Left lung (tissue), 10 donors: ENCODE results near the gene MUC4. TPM values are rescaled to one million over a fixed set of nuclear protein-coding genes. Genes with fewer than 3 reads are reported as not detected.
"Not testable (repeated sequence)": the region's sequence is repeated elsewhere in the genome, so short reads cannot be mapped to it uniquely, and the experiment has no call there.

Source experiments
- ATAC-seq: fragments of 200-7000 bp; cut with Tn5 transposase; one replicate; pipeline ENCODE4 v1.9.1; 2020; ENCODE audit warnings: moderate library complexity
- DNase-seq, 4 donors: peaks; one replicate each; pipeline ENCODE4 v3.0.0-alpha.2; 2013 to 2020
- H3K27ac ChIP-seq, 2 donors: fragments of 200-600 bp; sonication (generic) in 1 of 2; one replicate each; pipeline versions ENCODE4 v1.5.0 to v1.8.0; 2020 to 2021
- H3K27me3 ChIP-seq, 2 donors: fragments of 200-600 bp; sonication (generic) in 1 of 2; one replicate each; pipeline versions ENCODE4 v1.5.0 to v1.8.0; 2020 to 2021
- H3K36me3 ChIP-seq, 2 donors: fragments of 200-600 bp; sonication (generic) in 1 of 2; one replicate each; pipeline versions ENCODE4 v1.5.0 to v1.8.0; 2020 to 2021
- H3K4me1 ChIP-seq, 2 donors: fragments of 200-600 bp; one replicate each; pipeline ENCODE4 v1.8.0; 2021
- H3K4me3 ChIP-seq, 2 donors: fragments of 200-600 bp; sonication (generic) in 1 of 2; one replicate each; pipeline versions ENCODE4 v1.5.0 to v1.8.0; 2020 to 2021; ENCODE audit warnings: mild to moderate bottlenecking in 1 of 2
- H3K9me3 ChIP-seq, 2 donors: fragments of 200-600 bp; sonication (generic) in 1 of 2; one replicate each; pipeline versions ENCODE4 v1.5.0 to v1.8.0; 2020 to 2021
- CTCF ChIP-seq, 2 donors: fragments of 200-600 bp; sonication (generic) in 1 of 2; IDR thresholded peaks; one replicate each; pipeline versions ENCODE4 v1.5.0 to v1.8.0; 2021; ENCODE audit warnings: antibody characterized with exemption in 2 of 2
- intact Hi-C, 2 donors: fragments of 100-400 bp; cut with DNase I; formaldehyde crosslinking; loops; one replicate each; pipeline versions ENCODE4 v1.11.2 to v1.14.2; 2022
- polyA plus RNA-seq, 6 donors: library from polyadenylated mRNA; unstranded; fragments of 120-200 nt; gene quantifications; one replicate each; pipeline ENCODE4 v1.2.1, GENCODE V29; 2013; ENCODE audit not compliant: insufficient read length in 6 of 6
- total RNA-seq, 2 donors: library from RNA; stranded (reverse); fragmentation: NEBNext Ultra II Directional; extraction: Animal tissue kit (Norgen Biotek cat#: 25700); gene quantifications; one replicate each; pipeline ENCODE4 v1.2.1, GENCODE V29; 2021
- donor health status: DM: no; HTN: yes; CAD: no.
- donor health status: DM: no; HTN: no; CAD: no.

The MUC4 gene
- total and polyA plus RNA-seq, 8 donors: 0.35 to 12.8 (median 1.5) TPM

GRCh38 chr3:195794708-195795107, 17.0 kb downstream of the MUC4 start:
- Histone ChIP-seq H3K27ac (no peak overlapping the region), H3K4me1 (no peaks in the 10 kb centered on the region), H3K36me3 (no peaks in the 10 kb centered on the region), H3K9me3 (no peaks in the 10 kb centered on the region), H3K27me3 (peaks cover 0 to 6% of the 10 kb centered on the region in 2 donors), H3K4me3 (no peak overlapping the region)
- intact Hi-C loops: no loop called here
- ATAC-seq (peak; percentile 21), DNase-seq (peak in 1 of 4 donors; percentile 32)
- TF ChIP-seq CTCF (IDR thresholded peaks at IDR 0.05): no peak

GRCh38 chr3:195792621-195793020, 19.1 kb downstream of the MUC4 start:
- H3K27ac ChIP-seq, H3K4me3 ChIP-seq, H3K9me3 ChIP-seq, H3K27me3 ChIP-seq, intact Hi-C loops, DNase-seq, ATAC-seq, H3K36me3 ChIP-seq, H3K4me1 ChIP-seq: not testable (repeated sequence)

- no peak for TF ChIP-seq CTCF (IDR thresholded peaks at IDR 0.05)
- intact Hi-C loops: no loop called here
- H3K4me1 ChIP-seq: no peaks in the 10 kb centered on the region
- no peaks in the 10 kb centered on the region for H3K9me3 ChIP-seq
- no peaks in the 10 kb centered on the region for H3K36me3 ChIP-seq
- DNase-seq: no peak
- H3K4me3 ChIP-seq: no peak overlapping the region
- no peak overlapping the region for H3K27ac ChIP-seq
- no peak for ATAC-seq
- H3K27me3 ChIP-seq: peaks cover 0 to 10% of the 10 kb centered on the region in 2 donors
Measured at GRCh38 chr3:195790901-195791300, 20.8 kb downstream of the MUC4 start.

- TF ChIP-seq CTCF (IDR thresholded peaks at IDR 0.05): no peak
- ATAC-seq (no peak), DNase-seq (peak in 1 of 4 donors; percentile 45)
- Histone ChIP-seq H3K27ac (no peak overlapping the region), H3K9me3 (no peaks in the 10 kb centered on the region), H3K4me3 (no peak overlapping the region), H3K36me3 (no peaks in the 10 kb centered on the region), H3K27me3 (peaks cover 0 to 4% of the 10 kb centered on the region in 2 donors), H3K4me1 (no peaks in the 10 kb centered on the region)
- intact Hi-C loops: no loop called here
Measured at GRCh38 chr3:195788711-195789581, 22.8 kb downstream of the MUC4 start.

GRCh38 chr3:195785781-195786405, 25.8 kb downstream of the MUC4 start:
- ATAC-seq, H3K36me3 ChIP-seq, intact Hi-C loops, H3K27ac ChIP-seq, H3K4me1 ChIP-seq, H3K27me3 ChIP-seq, H3K9me3 ChIP-seq, H3K4me3 ChIP-seq: not testable (repeated sequence)
- DNase-seq: peak in 1 of 4 donors; percentile 12

GRCh38 chr3:195784031-195784430, 27.7 kb downstream of the MUC4 start:
- H3K27ac ChIP-seq, H3K36me3 ChIP-seq, H3K27me3 ChIP-seq, ATAC-seq, intact Hi-C loops, H3K4me3 ChIP-seq, H3K4me1 ChIP-seq, H3K9me3 ChIP-seq: not testable (repeated sequence)
- peak in 1 of 4 donors; percentile 21 for DNase-seq

GRCh38 chr3:195781236-195781635, 30.5 kb downstream of the MUC4 start:
- H3K27ac ChIP-seq, H3K36me3 ChIP-seq, intact Hi-C loops, H3K4me1 ChIP-seq, H3K9me3 ChIP-seq, ATAC-seq, H3K4me3 ChIP-seq, H3K27me3 ChIP-seq: not testable (repeated sequence)
- peak in 1 of 4 donors; percentile 8 for DNase-seq
